GM19467 (cell line): ENCODE measurements around the gene TMIGD2.
"Not testable (repeated sequence)": the region's sequence is repeated elsewhere in the genome, so short reads cannot be mapped to it uniquely, and the experiment has no call there.

Source experiments
- ATAC-seq: cut with Tn5 transposase; IDR thresholded peaks from one replicate; pipeline ENCODE4 v1.9.1; 2021; ENCODE audit warnings: mild to moderate bottlenecking, moderate library complexity; ENCODE audit not compliant: unreplicated experiment

TMIGD2 gene

GRCh38 chr19:4268816-4269430 lies 33.3 kb downstream of the TMIGD2 start:
- no peak for ATAC-seq

- ATAC-seq = no peak
Measured at GRCh38 chr19:4267901-4268815, 34.0 kb downstream of the TMIGD2 start.

- no peak for ATAC-seq
Measured at GRCh38 chr19:4267101-4267900, 34.9 kb downstream of the TMIGD2 start.

- ATAC-seq = no peak
Measured at GRCh38 chr19:4266253-4267000, 35.8 kb downstream of the TMIGD2 start.

GRCh38 chr19:4264812-4265211 lies 37.4 kb downstream of the TMIGD2 start:
- ATAC-seq = no peak

GRCh38 chr19:4260613-4261191 lies 41.5 kb downstream of the TMIGD2 start:
- no peak for ATAC-seq

GRCh38 chr19:4258181-4258580 lies 44.0 kb downstream of the TMIGD2 start:
- no peak for ATAC-seq

GRCh38 chr19:4257025-4257424 lies 45.2 kb downstream of the TMIGD2 start:
- ATAC-seq = no peak

GRCh38 chr19:4256563-4256962 lies 45.6 kb downstream of the TMIGD2 start:
- no peak for ATAC-seq

- ATAC-seq = peak; percentile 81
Measured at GRCh38 chr19:4246767-4247593, 55.2 kb downstream of the TMIGD2 start, which contains the start of gene YJU2. Gene YJU2 (plus strand): TSS chr19:4247080. CDS start chr19:4247147, 67 bp downstream.

GRCh38 chr19:4245938-4246337 lies 56.3 kb downstream of the TMIGD2 start:
- ATAC-seq = not testable (repeated sequence)
